HL-60 (cell line): ENCODE data around the gene COA5.

Source experiments
- DNase-seq, 2 experiments: peaks; one replicate each; pipeline ENCODE4 v3.0.0-alpha.2; 2010 to 2020; ENCODE audit warnings: low read depth in 1 of 2, low spot score in 1 of 2
- H3K27ac ChIP-seq: fragments of 250-450 bp; sonication (Bioruptor Pico); replicated peaks from 2 replicates; pipeline ENCODE4 v1.5.1; 2020; ENCODE audit warnings: mild to moderate bottlenecking, moderate library complexity
- H3K27me3 ChIP-seq: fragments of 250-450 bp; sonication (Bioruptor Pico); 2 replicates; pipeline ENCODE4 v1.5.1; 2021; ENCODE audit warnings: mild to moderate bottlenecking, moderate library complexity; ENCODE audit not compliant: insufficient read depth, poor library complexity, severe bottlenecking
- H3K4me3 ChIP-seq: replicated peaks from 2 replicates; pipeline ENCODE4 v1.5.1; 2011; ENCODE audit warnings: mild to moderate bottlenecking, control low read depth, low read length; ENCODE audit not compliant: insufficient read depth
- REST ChIP-seq: IDR thresholded peaks from 2 replicates; pipeline ENCODE4 v1.6.1; 2012; ENCODE audit warnings: low read depth; ENCODE audit not compliant: insufficient replicate concordance

Gene COA5

GRCh38 chr2:98550165-98550564 is 58.1 kb downstream of the COA5 start:
- Histone ChIP-seq H3K27me3 (no peaks in the 10 kb centered on the region), H3K27ac (no peak overlapping the region), H3K4me3 (no peak overlapping the region)
- TF ChIP-seq REST = no peak
- no peak for DNase-seq
